ENCODE results near the gene BMERB1.
"Not testable (repeated sequence)": the region's sequence is repeated elsewhere in the genome, so short reads cannot be mapped to it uniquely, and the experiment has no call there.

Gene BMERB1

GRCh38 chr16:15434425-15435215 lies at the start of gene BMERB1:
Gene BMERB1, plus strand, starts transcription at chr16:15434588. Its CDS starts 66 bp downstream, at chr16:15434654.
- no peak for TF ChIP-seq CTCF (IDR thresholded peaks at IDR 0.05)

GRCh38 chr16:15395631-15396508 lies 38.5 kb upstream of the BMERB1 start, which contains the start of gene MPV17L:
Gene MPV17L, plus strand, starts transcription at chr16:15395754. Its CDS starts 144 bp downstream, at chr16:15395898.
- TF ChIP-seq CTCF (IDR thresholded peaks at IDR 0.05), result not testable (repeated sequence)

- TF ChIP-seq CTCF (IDR thresholded peaks at IDR 0.05), result no peak
Measured at GRCh38 chr16:15396948-15397594, 37.3 kb upstream of the BMERB1 start.

- no peak for TF ChIP-seq CTCF (IDR thresholded peaks at IDR 0.05)
Measured at GRCh38 chr16:15398618-15399316, 35.6 kb upstream of the BMERB1 start.

GRCh38 chr16:15399317-15399716 lies 35.1 kb upstream of the BMERB1 start:
- no peak for TF ChIP-seq CTCF (IDR thresholded peaks at IDR 0.05)

- no peak for TF ChIP-seq CTCF (IDR thresholded peaks at IDR 0.05)
Measured at GRCh38 chr16:15401972-15402371, 32.4 kb upstream of the BMERB1 start.
